Heart right ventricle (tissue), 16 donors: ENCODE results near the gene TBC1D23. TPM values are rescaled to one million over a fixed set of nuclear protein-coding genes. Genes with fewer than 3 reads are reported as not detected.

ENCODE experiments used
- ATAC-seq, 8 donors: fragments of 200-7000 bp; cut with Tn5 transposase; one replicate each; pipeline ENCODE4 v1.9.1; 2020; ENCODE audit warnings: mild to moderate bottlenecking in 8 of 8, moderate library complexity in 8 of 8, moderate number of reproducible peaks in 1 of 8
- DNase-seq, 2 donors: peaks; one replicate each; pipeline ENCODE4 v3.0.0-alpha.2; 2020
- H3K27ac ChIP-seq, 10 donors: fragments of 200-600 bp; sonication (generic) in 2 of 10; one replicate each; pipeline versions ENCODE4 v1.5.0 to v1.8.0; 2020 to 2022; ENCODE audit warnings: mild to moderate bottlenecking in 3 of 10
- H3K27me3 ChIP-seq, 7 donors: fragments of 200-600 bp; one replicate each; pipeline ENCODE4 v1.8.0; 2021 to 2022; ENCODE audit warnings: mild to moderate bottlenecking in 2 of 7
- H3K36me3 ChIP-seq, 9 donors: fragments of 200-600 bp; sonication (generic) in 1 of 9; one replicate each; pipeline versions ENCODE4 v1.5.0 to v1.8.0; 2020 to 2022; ENCODE audit warnings: mild to moderate bottlenecking in 2 of 9
- H3K4me1 ChIP-seq, 9 donors: fragments of 200-600 bp; sonication (generic) in 1 of 9; one replicate each; pipeline versions ENCODE4 v1.5.0 to v1.8.0; 2020 to 2022; ENCODE audit warnings: mild to moderate bottlenecking in 4 of 9
- H3K4me3 ChIP-seq, 10 donors: fragments of 200-600 bp; sonication (generic) in 2 of 10; one replicate each; pipeline versions ENCODE4 v1.5.0 to v1.8.0; 2020 to 2022; ENCODE audit warnings: mild to moderate bottlenecking in 7 of 10, moderate library complexity in 2 of 10
- H3K9me3 ChIP-seq, 11 donors: fragments of 200-600 bp in 10 of 11; sonication (generic) in 2 of 11; one replicate each; pipeline versions ENCODE4 v1.5.0 to v1.8.0; 2013 to 2022; ENCODE audit warnings: mild to moderate bottlenecking in 2 of 11, control low read depth in 1 of 11, moderate library complexity in 1 of 11
- WGBS, 2 donors: extraction: QIAGEN DNeasy Blood & Tissue Kit; methylation state at CpG; one replicate each; pipeline ENCODE4 v1.1.7; 2013; ENCODE audit warnings: inconsistent platforms in 1 of 2; 5-methylcytosine and 5-hydroxymethylcytosine counted together
- intact Hi-C, 10 donors: fragments of 100-400 bp; cut with DNase I; formaldehyde crosslinking; loops; one replicate each; pipeline versions ENCODE4 v1.11.1 to v1.14.2; 2022
- polyA plus RNA-seq, 2 donors: library from polyadenylated mRNA; stranded (reverse); fragments of 200-250 nt; gene quantifications; one replicate each; pipeline ENCODE4 v1.2.3, GENCODE V29; 2013
- total RNA-seq, 10 donors: library from RNA; stranded (reverse); fragmentation: NEBNext Ultra II Directional in 3 of 10; extraction: Animal tissue kit (Norgen Biotek cat#: 25700) in 3 of 10; gene quantifications; one replicate each; pipeline versions ENCODE4 v1.2.1 to v1.2.4, GENCODE V29; 2021 to 2023
- TF ChIP-seq, protein P1 (sequence below), 9 donors: fragments of 200-600 bp; sonication (generic) in 2 of 9; IDR thresholded peaks; one replicate each; pipeline versions ENCODE4 v1.5.0 to v1.8.0; 2021 to 2022; ENCODE audit warnings: antibody characterized with exemption in 9 of 9, mild to moderate bottlenecking in 5 of 9, moderate library complexity in 1 of 9
- donor health status: Arrhythmogenic right ventricular cardiomyopathy.
- donor health status: ischemic (EF 13 %, LVEDD 7.1; RV severe dilation, severe dysfunction).
- donor health status: healthy with polysubstance abuse.
- donor health status: DM: no; HTN: yes; CAD: no.
- donor health status: DM: no; HTN: no; CAD: no.
- donor health status: ischemic (EF 25% LVEDD 6.9; RV normal size, moderate dysfunction).
- donor health status: ischemic (EF 25% LVEDD 5.7; RV mildly dilated, moderate dysfunction).
- donor health status: healthy.
- donor health status: DM: yes; HTN: yes; CAD: no.
- donor health status: Ischemic cardiomyopathy.
- donor health status: ischemic (EF 35%, LVEDD 5.7; RV mildly dilated, moderate dysfunction).
- donor health status: nonischemic (EF 11% LVEDD 7.7; RV severe dilation, severe dysfunction).
- donor health status: DM: yes; HTN: yes; CAD: no.
- donor health status: PGD.
- donor health status: ischemic (EF 29% LVEDD 5.4; RV normal size, mild dysfunction).
- donor health status: nonischemic (EF 23%, LVEDD 6.1; RV moderate dilation, normal function).

TBC1D23 gene
- total and polyA plus RNA-seq, 12 donors = 18.8 to 40.4 (median 28.7) TPM

GRCh38 chr3:100311011-100311410 is 50.2 kb downstream of the TBC1D23 start:
- peaks cover 0 to 3% (median 0%) of the 10 kb centered on the region in 9 donors for H3K4me1 ChIP-seq
- DNase-seq (no peak), ATAC-seq (no peak)
- H3K27me3 ChIP-seq = no peaks in the 10 kb centered on the region
- H3K36me3 ChIP-seq = peaks cover 0 to 100% (median 10%) of the 10 kb centered on the region in 9 donors
- no peak overlapping the region for H3K4me3 ChIP-seq
- 66 to 87% methylated on average over 2 of the region's 2 CpGs for WGBS, 2 donors
- intact Hi-C loops = loop anchor here in 1 of 10 donors (5.0 kb wide), 1 partner anchor 281 kb away; no protein-coding TSS in a partner anchor
- no peaks in the 10 kb centered on the region for H3K9me3 ChIP-seq
- H3K27ac ChIP-seq = no peak overlapping the region
- TF ChIP-seq, protein P1, sequence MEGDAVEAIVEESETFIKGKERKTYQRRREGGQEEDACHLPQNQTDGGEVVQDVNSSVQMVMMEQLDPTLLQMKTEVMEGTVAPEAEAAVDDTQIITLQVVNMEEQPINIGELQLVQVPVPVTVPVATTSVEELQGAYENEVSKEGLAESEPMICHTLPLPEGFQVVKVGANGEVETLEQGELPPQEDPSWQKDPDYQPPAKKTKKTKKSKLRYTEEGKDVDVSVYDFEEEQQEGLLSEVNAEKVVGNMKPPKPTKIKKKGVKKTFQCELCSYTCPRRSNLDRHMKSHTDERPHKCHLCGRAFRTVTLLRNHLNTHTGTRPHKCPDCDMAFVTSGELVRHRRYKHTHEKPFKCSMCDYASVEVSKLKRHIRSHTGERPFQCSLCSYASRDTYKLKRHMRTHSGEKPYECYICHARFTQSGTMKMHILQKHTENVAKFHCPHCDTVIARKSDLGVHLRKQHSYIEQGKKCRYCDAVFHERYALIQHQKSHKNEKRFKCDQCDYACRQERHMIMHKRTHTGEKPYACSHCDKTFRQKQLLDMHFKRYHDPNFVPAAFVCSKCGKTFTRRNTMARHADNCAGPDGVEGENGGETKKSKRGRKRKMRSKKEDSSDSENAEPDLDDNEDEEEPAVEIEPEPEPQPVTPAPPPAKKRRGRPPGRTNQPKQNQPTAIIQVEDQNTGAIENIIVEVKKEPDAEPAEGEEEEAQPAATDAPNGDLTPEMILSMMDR (IDR thresholded peaks at IDR 0.05) = no peak

DNA sequence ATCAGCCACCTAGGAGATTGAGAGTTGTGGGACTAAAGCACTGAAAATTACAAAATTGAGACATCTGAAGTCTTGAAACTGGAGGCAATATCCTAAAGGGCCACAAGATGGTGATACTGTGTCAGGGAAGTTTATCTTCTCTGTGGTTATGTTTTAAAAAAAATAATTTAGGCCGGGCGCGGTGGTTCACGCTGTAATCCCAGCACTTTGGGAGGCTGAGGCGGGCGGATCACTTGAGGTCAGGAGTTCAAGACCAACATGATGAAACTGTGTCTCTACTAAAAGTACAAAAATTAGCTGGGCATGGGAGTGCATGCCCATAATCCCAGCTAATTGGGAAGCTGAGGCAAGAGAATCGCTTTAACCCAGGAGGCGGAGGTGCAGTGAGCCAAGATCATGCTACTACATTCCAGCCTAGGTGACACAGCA is 55.9 kb downstream of the TBC1D23 start:
- Histone ChIP-seq H3K4me3 (no peak overlapping the region), H3K27ac (no peak overlapping the region), H3K27me3 (no peaks in the 10 kb centered on the region), H3K9me3 (no peaks in the 10 kb centered on the region), H3K36me3 (peaks cover 0 to 95% (median 16%) of the 10 kb centered on the region in 9 donors), H3K4me1 (peaks cover 0 to 5% (median 0%) of the 10 kb centered on the region in 9 donors)
- TF ChIP-seq, protein P1 (IDR thresholded peaks at IDR 0.05) = peak; percentile 26 to 76 (median 68)
- 38 to 45% methylated on average over 8 of the region's 8 CpGs for WGBS, 2 donors
- intact Hi-C loops = loop anchor here in 7 of 10 donors (2.0 to 5.0 kb wide), 2 partner anchors 274 to 276 kb away; no protein-coding TSS in a partner anchor
- DNase-seq = peak in 1 of 2 donors; percentile 44
- ATAC-seq = peak in 5 of 8 donors; percentile 61 to 86 (median 71)

DNA sequence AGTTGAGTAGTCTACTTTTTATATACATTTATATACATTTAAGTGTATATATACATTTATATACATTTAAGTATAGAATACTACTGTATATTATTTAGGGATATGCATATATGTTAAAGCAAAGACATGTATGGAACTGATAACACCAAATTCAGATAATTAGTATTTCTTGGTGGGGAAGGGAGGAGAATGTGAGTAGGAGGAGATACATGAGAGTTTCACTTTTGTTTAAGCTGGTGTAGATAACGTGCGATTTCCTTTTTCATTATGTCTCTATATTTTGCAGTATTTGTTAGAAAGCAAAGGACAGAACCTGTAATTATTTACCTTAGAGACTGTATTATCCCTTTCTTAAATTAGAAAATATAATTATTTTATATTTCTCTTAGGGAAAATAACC is 57.1 kb downstream of the TBC1D23 start:
- intact Hi-C loops = loop anchor here in 7 of 10 donors (2.0 to 5.0 kb wide), 2 partner anchors 273 to 274 kb away; no protein-coding TSS in a partner anchor
- H3K4me3 ChIP-seq = no peak overlapping the region
- no peak overlapping the region for H3K27ac ChIP-seq
- ATAC-seq (no peak), DNase-seq (no peak)
- 69 to 90% methylated on average over 2 of the region's 2 CpGs for WGBS, 2 donors
- H3K9me3 ChIP-seq = no peaks in the 10 kb centered on the region
- TF ChIP-seq, protein P1 (IDR thresholded peaks at IDR 0.05) = no peak
- H3K36me3 ChIP-seq = peaks cover 0 to 94% (median 16%) of the 10 kb centered on the region in 9 donors
- H3K27me3 ChIP-seq = no peaks in the 10 kb centered on the region
- H3K4me1 ChIP-seq = peaks cover 0 to 5% (median 0%) of the 10 kb centered on the region in 9 donors

GRCh38 chr3:100319951-100320350 is 59.2 kb downstream of the TBC1D23 start:
- DNase-seq = no peak
- Histone ChIP-seq H3K36me3 (peaks cover 0 to 94% (median 22%) of the 10 kb centered on the region in 9 donors), H3K27me3 (no peaks in the 10 kb centered on the region), H3K27ac (no peak overlapping the region), H3K4me1 (peaks cover 0 to 5% (median 0%) of the 10 kb centered on the region in 9 donors), H3K4me3 (no peak overlapping the region), H3K9me3 (no peaks in the 10 kb centered on the region)
- 89% methylated on average over 2 of the region's 2 CpGs for WGBS, 2 donors
- intact Hi-C loops = loop anchor here in 6 of 10 donors (5.0 kb wide), 1 partner anchor 272 kb away; no protein-coding TSS in a partner anchor
- no peak for ATAC-seq
- TF ChIP-seq, protein P1 (IDR thresholded peaks at IDR 0.05) = no peak
